ENCODE measurements around the gene SOS1. TPM values are rescaled to one million over a fixed set of nuclear protein-coding genes. Genes with fewer than 3 reads are reported as not detected.

SOS1 gene
- total and polyA plus RNA-seq, 2 of the 13 experiments (the other 11 are each of a cell fraction or from before 2014, with no cell fraction given): 20.8 to 60.4 TPM

DNA sequence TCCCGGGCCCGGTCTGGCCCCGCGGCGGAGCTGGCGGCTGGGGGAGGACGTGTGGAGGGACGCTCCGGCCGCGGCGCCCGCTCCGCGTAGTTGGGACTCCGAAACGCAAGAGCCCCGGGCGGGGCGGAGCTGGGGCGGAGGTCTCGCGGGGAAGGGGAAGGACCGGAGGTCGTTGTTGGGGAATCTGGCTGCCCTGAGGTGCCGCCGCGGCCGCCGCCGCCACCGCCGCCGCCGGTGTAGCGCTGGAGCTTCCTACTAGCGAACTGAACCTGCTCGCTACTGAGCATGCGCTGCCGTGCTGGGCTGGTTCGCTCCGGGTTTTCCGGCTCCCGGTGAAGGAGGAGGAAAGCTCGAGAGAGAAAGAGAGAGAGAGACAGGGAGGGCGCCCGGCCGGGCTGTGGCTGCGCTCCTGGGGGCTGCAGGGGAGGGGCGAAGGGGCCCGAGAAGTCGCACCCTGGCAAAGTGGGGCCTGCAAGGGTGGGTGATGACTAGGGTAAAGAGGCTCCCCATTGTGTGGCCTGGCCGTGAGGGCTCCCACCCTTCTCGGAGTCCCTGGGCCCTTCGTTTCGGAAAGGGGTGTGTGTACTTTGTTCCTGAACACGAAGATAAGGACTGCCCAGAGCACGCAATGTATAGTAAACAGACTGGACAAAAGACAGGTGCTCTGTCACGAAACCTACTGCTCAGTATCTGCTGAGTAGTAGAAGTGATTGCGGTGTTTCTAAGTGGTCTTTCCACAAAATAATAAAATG lies at the start of gene SOS1 (continued):
- no peak for TF ChIP-seq HOXA7 (CRISPR knock-in tag; IDR thresholded peaks at IDR 0.05)
- TF ChIP-seq ZNF234 (CRISPR knock-in tag; conservative IDR thresholded peaks at IDR 0.05): 0 out of 2 replicates have a peak, but pooled peaks have one; percentile 43
- no peak for TF ChIP-seq ZNF816 (CRISPR knock-in tag; IDR thresholded peaks at IDR 0.05; ENCODE audit: borderline replicate concordance)
- TF ChIP-seq FOXC1 (CRISPR knock-in tag; IDR thresholded peaks at IDR 0.05; ENCODE audit: borderline replicate concordance): peak; percentile 93
- TF ChIP-seq ZNF431 (CRISPR knock-in tag; IDR thresholded peaks at IDR 0.05; ENCODE audit: borderline replicate concordance, low read depth): peak; percentile 81; the same call in 1 of the 2 replicates
- TF ChIP-seq MED1 (CRISPR knock-in tag; IDR thresholded peaks at IDR 0.05): peak; percentile 89
- TF ChIP-seq KDM3A (CRISPR knock-in tag; IDR thresholded peaks at IDR 0.05; ENCODE audit: low read depth): peak; percentile 94
- TF ChIP-seq MTF2 (CRISPR knock-in tag; IDR thresholded peaks at IDR 0.05; ENCODE audit: borderline replicate concordance): no peak; the same call in 1 of the 2 replicates
- peak; percentile 88; the same call in 1 of the 2 replicates for TF ChIP-seq ZNF614 (CRISPR knock-in tag; IDR thresholded peaks at IDR 0.05; ENCODE audit: borderline replicate concordance)
- TF ChIP-seq GPN1 (CRISPR knock-in tag; IDR thresholded peaks at IDR 0.05; ENCODE audit: borderline replicate concordance): no peak
- TF ChIP-seq, protein P1, sequence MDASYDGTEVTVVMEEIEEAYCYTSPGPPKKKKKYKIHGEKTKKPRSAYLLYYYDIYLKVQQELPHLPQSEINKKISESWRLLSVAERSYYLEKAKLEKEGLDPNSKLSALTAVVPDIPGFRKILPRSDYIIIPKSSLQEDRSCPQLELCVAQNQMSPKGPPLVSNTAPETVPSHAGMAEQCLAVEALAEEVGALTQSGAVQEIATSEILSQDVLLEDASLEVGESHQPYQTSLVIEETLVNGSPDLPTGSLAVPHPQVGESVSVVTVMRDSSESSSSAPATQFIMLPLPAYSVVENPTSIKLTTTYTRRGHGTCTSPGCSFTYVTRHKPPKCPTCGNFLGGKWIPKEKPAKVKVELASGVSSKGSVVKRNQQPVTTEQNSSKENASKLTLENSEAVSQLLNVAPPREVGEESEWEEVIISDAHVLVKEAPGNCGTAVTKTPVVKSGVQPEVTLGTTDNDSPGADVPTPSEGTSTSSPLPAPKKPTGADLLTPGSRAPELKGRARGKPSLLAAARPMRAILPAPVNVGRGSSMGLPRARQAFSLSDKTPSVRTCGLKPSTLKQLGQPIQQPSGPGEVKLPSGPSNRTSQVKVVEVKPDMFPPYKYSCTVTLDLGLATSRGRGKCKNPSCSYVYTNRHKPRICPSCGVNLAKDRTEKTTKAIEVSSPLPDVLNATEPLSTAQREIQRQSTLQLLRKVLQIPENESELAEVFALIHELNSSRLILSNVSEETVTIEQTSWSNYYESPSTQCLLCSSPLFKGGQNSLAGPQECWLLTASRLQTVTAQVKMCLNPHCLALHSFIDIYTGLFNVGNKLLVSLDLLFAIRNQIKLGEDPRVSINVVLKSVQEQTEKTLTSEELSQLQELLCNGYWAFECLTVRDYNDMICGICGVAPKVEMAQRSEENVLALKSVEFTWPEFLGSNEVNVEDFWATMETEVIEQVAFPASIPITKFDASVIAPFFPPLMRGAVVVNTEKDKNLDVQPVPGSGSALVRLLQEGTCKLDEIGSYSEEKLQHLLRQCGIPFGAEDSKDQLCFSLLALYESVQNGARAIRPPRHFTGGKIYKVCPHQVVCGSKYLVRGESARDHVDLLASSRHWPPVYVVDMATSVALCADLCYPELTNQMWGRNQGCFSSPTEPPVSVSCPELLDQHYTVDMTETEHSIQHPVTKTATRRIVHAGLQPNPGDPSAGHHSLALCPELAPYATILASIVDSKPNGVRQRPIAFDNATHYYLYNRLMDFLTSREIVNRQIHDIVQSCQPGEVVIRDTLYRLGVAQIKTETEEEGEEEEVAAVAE (CRISPR knock-in tag; IDR thresholded peaks at IDR 0.05; ENCODE audit: borderline replicate concordance): peak; percentile 92
- no peak; the same call in 1 of the 2 replicates for TF ChIP-seq PAX8 (CRISPR knock-in tag; IDR thresholded peaks at IDR 0.05; ENCODE audit: borderline replicate concordance)
- TF ChIP-seq ZNF12 (CRISPR knock-in tag; IDR thresholded peaks at IDR 0.05): peak; percentile 37; the same call in 1 of the 2 replicates
- TF ChIP-seq, protein P2, sequence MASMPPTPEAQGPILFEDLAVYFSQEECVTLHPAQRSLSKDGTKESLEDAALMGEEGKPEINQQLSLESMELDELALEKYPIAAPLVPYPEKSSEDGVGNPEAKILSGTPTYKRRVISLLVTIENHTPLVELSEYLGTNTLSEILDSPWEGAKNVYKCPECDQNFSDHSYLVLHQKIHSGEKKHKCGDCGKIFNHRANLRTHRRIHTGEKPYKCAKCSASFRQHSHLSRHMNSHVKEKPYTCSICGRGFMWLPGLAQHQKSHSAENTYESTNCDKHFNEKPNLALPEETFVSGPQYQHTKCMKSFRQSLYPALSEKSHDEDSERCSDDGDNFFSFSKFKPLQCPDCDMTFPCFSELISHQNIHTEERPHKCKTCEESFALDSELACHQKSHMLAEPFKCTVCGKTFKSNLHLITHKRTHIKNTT (CRISPR knock-in tag; IDR thresholded peaks at IDR 0.05): no peak
- TF ChIP-seq, protein P3, sequence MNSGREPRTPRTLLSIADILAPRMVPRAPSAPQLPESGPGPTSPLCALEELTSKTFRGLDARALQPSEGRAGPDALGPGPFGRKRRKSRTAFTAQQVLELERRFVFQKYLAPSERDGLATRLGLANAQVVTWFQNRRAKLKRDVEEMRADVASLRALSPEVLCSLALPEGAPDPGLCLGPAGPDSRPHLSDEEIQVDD (CRISPR knock-in tag; IDR thresholded peaks at IDR 0.05; ENCODE audit: borderline replicate concordance): no peak
- no peak for TF ChIP-seq CENPX (CRISPR knock-in tag; IDR thresholded peaks at IDR 0.05)
- peak; percentile 75; the same call in 1 of the 2 replicates for TF ChIP-seq ZNF337 (CRISPR knock-in tag; IDR thresholded peaks at IDR 0.05; ENCODE audit: borderline replicate concordance, low read depth)
- TF ChIP-seq, protein P4, sequence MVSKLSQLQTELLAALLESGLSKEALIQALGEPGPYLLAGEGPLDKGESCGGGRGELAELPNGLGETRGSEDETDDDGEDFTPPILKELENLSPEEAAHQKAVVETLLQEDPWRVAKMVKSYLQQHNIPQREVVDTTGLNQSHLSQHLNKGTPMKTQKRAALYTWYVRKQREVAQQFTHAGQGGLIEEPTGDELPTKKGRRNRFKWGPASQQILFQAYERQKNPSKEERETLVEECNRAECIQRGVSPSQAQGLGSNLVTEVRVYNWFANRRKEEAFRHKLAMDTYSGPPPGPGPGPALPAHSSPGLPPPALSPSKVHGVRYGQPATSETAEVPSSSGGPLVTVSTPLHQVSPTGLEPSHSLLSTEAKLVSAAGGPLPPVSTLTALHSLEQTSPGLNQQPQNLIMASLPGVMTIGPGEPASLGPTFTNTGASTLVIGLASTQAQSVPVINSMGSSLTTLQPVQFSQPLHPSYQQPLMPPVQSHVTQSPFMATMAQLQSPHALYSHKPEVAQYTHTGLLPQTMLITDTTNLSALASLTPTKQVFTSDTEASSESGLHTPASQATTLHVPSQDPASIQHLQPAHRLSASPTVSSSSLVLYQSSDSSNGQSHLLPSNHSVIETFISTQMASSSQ (IDR thresholded peaks at IDR 0.05; ENCODE audit: low read depth): 0 out of 2 replicates have a peak, but pooled peaks have one; percentile 32
- TF ChIP-seq, protein P4 (CRISPR knock-in tag; IDR thresholded peaks at IDR 0.05; ENCODE audit: borderline replicate concordance): peak; percentile 43

Measured in HepG2 (cell line).